AG04450 (cell line): Measurements from ENCODE around the gene CWC22. TPM values are rescaled to one million over a fixed set of nuclear protein-coding genes. Genes with fewer than 3 reads are reported as not detected.

Source experiments
- CTCF ChIA-PET: fragments of 300-600, 350-600 bp; formaldehyde crosslinking; extraction: SDS; loops from one replicate; lab custom pipeline; 2022; ENCODE audit warnings: antibody characterized with exemption, inconsistent platforms; lab: Charles Lee
- POLR2A ChIA-PET: fragments of 350-600 bp; formaldehyde crosslinking; extraction: SDS; loops from one replicate; lab custom pipeline; 2021; ENCODE audit warnings: antibody characterized with exemption, inconsistent platforms; lab: Yijun Ruan, JAX
- DNase-seq: peaks from one replicate; pipeline ENCODE4 v3.0.0-alpha.2; 2011; ENCODE audit warnings: low read depth, low spot score
- H3K27ac ChIP-seq: one replicate; pipeline ENCODE4 v1.5.1; 2012; ENCODE audit warnings: low read depth, low read length, control low read depth
- H3K27me3 ChIP-seq: one replicate; pipeline ENCODE4 v1.6.0; 2012; ENCODE audit warnings: low read length; ENCODE audit not compliant: control insufficient read depth, insufficient read depth
- H3K4me3 ChIP-seq: 2 replicates; pipeline ENCODE4 v1.5.1; 2011; ENCODE audit warnings: mild to moderate bottlenecking, low read depth, low read length, control low read depth
- H3K9me3 ChIP-seq: 2 replicates; pipeline ENCODE4 v1.5.1; 2012; ENCODE audit warnings: low read length; ENCODE audit not compliant: control insufficient read depth, insufficient read depth
- polyA plus RNA-seq: library from polyadenylated mRNA; depleted of rRNA; stranded (reverse); fragments of >200 nt; gene quantifications from 2 replicates; pipeline ENCODE4 v1.2.3, GENCODE V29; 2011
- TF ChIP-seq, protein P1 (sequence below): IDR thresholded peaks from 2 replicates; pipeline ENCODE4 v1.5.1; 2011; ENCODE audit warnings: low read depth, low read length, control low read depth, inconsistent platforms

Gene CWC22
- polyA plus RNA-seq, 1 experiment, result 6.0 TPM

DNA sequence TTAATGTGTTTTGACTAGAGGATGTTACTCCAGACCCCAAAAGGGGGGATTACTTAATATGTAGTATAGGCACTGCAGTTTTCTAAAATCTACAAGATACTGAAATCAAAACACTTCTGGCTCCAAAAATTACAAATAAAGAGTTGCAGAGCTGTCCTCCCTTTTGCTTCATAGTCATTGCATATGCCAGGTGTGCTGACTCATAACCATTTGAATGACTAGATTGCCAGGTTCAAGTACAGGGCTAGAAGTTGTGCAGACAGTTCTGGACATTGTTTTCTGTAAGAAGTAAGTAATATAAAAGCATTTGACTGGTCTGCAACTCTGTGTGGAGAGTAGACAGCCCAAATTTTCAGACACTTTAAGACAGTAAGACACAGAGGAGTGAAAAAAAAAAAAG, 6.7 kb downstream of the CWC22 start:
- Histone ChIP-seq H3K9me3 (no peaks in the 10 kb centered on the region), H3K27me3 (no peaks in the 10 kb centered on the region), H3K4me3 (no peak overlapping the region), H3K27ac (no peak overlapping the region)
- POLR2A ChIA-PET, result no interaction called here
- TF ChIP-seq, protein P1, sequence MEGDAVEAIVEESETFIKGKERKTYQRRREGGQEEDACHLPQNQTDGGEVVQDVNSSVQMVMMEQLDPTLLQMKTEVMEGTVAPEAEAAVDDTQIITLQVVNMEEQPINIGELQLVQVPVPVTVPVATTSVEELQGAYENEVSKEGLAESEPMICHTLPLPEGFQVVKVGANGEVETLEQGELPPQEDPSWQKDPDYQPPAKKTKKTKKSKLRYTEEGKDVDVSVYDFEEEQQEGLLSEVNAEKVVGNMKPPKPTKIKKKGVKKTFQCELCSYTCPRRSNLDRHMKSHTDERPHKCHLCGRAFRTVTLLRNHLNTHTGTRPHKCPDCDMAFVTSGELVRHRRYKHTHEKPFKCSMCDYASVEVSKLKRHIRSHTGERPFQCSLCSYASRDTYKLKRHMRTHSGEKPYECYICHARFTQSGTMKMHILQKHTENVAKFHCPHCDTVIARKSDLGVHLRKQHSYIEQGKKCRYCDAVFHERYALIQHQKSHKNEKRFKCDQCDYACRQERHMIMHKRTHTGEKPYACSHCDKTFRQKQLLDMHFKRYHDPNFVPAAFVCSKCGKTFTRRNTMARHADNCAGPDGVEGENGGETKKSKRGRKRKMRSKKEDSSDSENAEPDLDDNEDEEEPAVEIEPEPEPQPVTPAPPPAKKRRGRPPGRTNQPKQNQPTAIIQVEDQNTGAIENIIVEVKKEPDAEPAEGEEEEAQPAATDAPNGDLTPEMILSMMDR, result no peak
- CTCF ChIA-PET, result interaction anchor here (0.7 to 3.0 kb wide), 4 partner anchors 16 to 1206 kb away, joined by 3 to 15 read pairs (median 5); no protein-coding TSS in a partner anchor
- DNase-seq, result no peak

GRCh38 chr2:179999000-179999399, 8.1 kb downstream of the CWC22 start:
- no peaks in the 10 kb centered on the region for H3K9me3 ChIP-seq
- TF ChIP-seq, protein P1, result no peak
- DNase-seq, result no peak
- ChIA-PET CTCF (no interaction called here), POLR2A (no interaction called here)
- H3K4me3 ChIP-seq, result no peak overlapping the region
- H3K27me3 ChIP-seq, result no peaks in the 10 kb centered on the region
- H3K27ac ChIP-seq, result no peak overlapping the region

GRCh38 chr2:179995741-179996515, 11.2 kb downstream of the CWC22 start:
- TF ChIP-seq, protein P1, result no peak
- Histone ChIP-seq H3K27ac (no peak overlapping the region), H3K9me3 (no peaks in the 10 kb centered on the region), H3K4me3 (no peak overlapping the region), H3K27me3 (no peaks in the 10 kb centered on the region)
- ChIA-PET CTCF (no interaction called here), POLR2A (no interaction called here)
- no peak for DNase-seq

GRCh38 chr2:179991344-179991743, 15.8 kb downstream of the CWC22 start:
- Histone ChIP-seq H3K9me3 (no peaks in the 10 kb centered on the region), H3K27me3 (no peaks in the 10 kb centered on the region), H3K27ac (no peak overlapping the region), H3K4me3 (no peak overlapping the region)
- TF ChIP-seq, protein P1, result peak; percentile 28; the same call in 1 of the 2 replicates
- CTCF ChIA-PET, result interaction anchor here (0.9 kb wide), 1 partner anchor 24 kb away, joined by 3 read pairs; no protein-coding TSS in a partner anchor
- POLR2A ChIA-PET, result no interaction called here
- no peak for DNase-seq

DNA sequence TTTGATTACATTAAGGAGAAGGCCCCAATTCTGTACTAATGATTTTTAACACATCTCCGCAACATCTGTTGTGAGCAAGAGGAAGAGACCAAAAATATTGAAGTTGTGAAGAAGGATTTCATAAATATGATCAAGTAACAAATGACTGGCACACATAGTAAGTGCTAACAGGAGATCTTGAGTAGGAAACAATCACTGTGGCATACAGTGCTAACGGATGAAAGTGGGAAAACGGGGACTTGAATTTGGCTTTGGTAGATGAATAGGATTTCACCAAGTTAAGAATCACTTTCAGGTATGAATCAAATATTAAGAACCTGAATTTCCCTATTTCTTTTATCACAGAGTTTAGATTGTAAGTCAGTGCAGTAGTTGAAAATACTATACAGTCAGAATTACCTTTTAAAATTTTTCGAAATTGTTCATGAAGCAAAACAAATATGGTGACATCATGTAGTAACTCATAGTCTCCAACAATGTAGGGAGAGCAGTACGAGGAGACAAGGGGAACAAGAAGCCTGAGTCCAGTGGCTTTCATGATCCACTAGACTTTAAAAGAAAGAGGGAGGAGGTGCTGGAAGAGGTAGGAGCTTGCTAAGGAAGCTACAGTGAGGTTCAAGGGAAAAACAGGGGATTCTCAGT, 16.3 kb downstream of the CWC22 start:
- ChIA-PET CTCF (interaction anchor here (0.9 kb wide), 1 partner anchor 25 kb away, joined by 3 read pairs; no protein-coding TSS in a partner anchor), POLR2A (no interaction called here)
- Histone ChIP-seq H3K27me3 (no peaks in the 10 kb centered on the region), H3K27ac (no peak overlapping the region), H3K9me3 (no peaks in the 10 kb centered on the region), H3K4me3 (no peak overlapping the region)
- DNase-seq, result no peak
- TF ChIP-seq, protein P1, result no peak
